NCI-H128 (cell line): ENCODE data around the gene TPST2.

Experiments used
- DNase-seq: peaks from one replicate; lab custom pipeline; 2025; ENCODE audit not compliant: unreplicated experiment; lab: John Stamatoyannopoulos, UW

The TPST2 gene

GRCh38 chr22:26610996-26611395, 21.1 kb upstream of the TPST2 start:
- DNase-seq, result no peak

DNA sequence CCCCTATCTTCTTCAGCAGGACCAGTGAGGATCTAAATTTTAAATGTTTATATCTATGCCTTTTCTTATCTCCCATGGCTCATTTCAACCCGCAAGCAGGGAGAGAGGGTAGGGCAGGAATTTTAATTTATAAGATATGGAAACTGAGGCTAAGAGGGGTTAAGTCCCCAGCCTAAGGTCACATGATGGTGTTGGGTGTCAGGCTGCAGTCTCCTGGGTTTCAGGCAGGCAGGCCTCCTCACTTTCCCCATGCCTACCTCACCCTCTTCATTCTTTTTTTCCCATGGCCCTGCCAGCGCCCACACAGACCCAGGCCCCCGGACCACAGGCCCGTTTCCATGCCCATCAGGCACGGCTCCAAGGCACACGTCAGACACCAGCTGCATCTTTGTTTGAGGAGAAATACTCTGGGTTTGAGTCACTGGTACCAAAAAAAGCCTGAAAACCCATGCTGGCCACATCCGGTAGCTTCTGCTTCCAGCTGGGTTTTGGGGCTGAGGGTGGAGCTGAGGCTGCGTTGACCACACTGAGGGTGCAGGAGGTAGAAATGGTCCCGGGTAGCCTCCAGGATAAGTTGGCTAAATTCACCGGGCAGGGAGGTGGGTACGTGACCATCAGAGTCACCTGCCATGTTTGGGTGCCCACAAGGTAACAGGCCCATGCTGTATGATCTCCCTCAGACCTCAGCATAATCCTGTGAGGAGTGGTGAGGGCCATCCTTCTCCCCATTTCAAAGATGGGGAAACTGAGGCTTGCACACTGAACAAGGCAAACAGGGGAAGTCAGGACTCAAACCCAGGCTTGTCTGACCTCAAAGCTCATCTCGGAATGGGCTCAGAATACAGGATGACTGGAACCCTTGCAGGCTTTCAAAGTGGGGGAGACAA, 20.4 kb upstream of the TPST2 start:
- no peak for DNase-seq

- no peak for DNase-seq
Measured at GRCh38 chr22:26609287-26609686, 19.4 kb upstream of the TPST2 start.

- no peak for DNase-seq
Measured at GRCh38 chr22:26608129-26608528, 18.2 kb upstream of the TPST2 start.

- no peak for DNase-seq
Measured at GRCh38 chr22:26606611-26607010, 16.7 kb upstream of the TPST2 start.

- no peak for DNase-seq
Measured at GRCh38 chr22:26604368-26604767, 14.4 kb upstream of the TPST2 start.

- no peak for DNase-seq
Measured at GRCh38 chr22:26602127-26602526, 12.2 kb upstream of the TPST2 start.

DNA sequence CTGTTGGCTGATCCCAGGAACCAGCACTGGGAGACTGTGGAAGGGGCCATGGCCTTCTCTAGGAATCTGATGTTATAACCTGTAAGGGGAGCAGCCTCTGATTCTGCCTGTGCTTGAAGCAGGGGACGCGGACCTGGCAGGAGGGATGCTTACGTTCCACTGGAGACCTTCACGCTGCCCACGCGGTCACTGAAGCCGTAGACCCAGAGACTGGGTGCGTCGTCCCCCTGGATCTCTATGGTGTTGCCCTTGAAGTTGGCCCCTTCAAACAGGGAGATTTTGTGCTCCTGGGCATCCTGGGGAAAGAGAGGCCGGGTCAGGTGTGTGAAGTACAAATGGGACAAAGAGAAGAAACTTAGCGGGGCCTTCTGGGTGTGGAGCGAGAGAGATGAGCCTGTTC, 11.8 kb upstream of the TPST2 start:
- no peak for DNase-seq

DNA sequence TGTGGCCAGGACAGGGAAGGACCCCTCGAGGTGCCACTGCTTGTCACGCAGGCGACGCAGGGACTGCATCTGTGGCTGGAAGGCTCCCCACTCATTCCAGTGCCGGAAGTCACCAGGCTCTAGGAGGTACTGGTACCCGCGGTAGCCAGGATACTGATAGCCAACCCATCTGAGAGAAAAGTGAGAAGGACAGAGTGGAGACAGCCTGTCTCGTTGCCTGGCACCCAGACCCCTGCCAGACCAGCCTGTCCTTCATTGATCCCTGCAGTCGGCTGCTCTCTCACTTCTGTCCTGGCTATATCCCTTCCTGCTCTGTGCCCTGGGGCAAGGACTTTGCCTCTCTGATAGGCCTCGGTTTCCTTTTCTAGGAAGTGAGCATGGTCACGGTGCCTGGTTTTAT, 9.6 kb upstream of the TPST2 start:
- no peak for DNase-seq

DNA sequence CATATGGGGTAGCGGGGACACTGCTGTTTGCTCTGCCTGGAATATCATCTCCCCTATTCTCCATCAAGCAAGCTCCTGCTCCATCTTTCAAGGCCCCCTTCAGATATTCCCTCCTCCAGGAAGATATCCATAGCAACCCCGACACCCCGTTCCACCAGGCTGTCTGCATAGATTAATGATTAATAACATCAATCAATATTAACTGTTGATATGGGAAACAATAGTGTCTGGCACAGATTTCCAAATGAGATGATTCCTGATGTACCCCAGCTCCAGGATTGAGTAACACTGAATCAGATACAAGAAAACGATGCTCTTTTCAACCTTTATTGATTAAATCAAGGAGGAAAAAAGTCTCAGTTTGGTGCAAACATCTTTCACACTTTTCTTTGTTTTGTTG, 7.5 kb upstream of the TPST2 start:
- DNase-seq, result no peak

DNA sequence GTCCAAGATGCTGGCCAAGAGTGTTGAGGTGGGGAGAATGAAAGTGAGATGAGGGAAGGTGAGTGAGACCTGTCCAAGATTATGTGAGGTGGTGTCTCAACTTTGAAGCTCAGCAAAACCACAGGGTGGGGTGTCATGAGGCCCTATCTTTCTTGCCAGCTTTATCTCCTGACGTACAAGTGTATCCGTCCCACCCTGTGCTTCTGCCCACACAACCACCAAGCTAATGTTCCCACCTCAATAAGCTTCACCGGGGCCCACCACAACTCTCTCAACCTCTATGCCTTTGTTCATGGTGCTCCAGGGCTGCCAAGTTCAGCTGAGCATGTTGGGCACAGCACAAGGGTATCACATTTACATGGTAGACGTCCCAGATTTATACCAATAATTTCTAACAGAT, 7.1 kb upstream of the TPST2 start:
- DNase-seq, result no peak

DNA sequence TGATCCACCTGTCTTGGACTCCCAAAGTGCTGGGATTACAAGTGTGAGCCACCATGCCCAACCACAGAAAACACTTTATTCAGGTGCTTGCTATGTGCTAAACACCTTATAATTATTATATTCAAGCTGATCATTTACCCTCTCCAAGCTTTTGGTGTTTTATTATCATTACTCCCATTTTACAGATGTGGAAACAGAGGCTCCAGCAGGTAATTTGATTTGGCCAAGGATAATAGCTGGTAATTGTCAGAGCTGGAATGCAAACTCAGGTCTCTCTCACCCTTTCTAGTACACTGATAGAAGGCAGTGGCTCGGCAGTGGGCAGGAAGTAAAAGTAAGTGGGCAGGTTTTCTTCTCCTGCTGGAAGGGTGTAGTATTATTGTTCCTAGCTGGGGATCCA, 3.8 kb upstream of the TPST2 start:
- DNase-seq, result no peak

GRCh38 chr22:26592421-26592891, 2.5 kb upstream of the TPST2 start:
- no peak for DNase-seq

DNA sequence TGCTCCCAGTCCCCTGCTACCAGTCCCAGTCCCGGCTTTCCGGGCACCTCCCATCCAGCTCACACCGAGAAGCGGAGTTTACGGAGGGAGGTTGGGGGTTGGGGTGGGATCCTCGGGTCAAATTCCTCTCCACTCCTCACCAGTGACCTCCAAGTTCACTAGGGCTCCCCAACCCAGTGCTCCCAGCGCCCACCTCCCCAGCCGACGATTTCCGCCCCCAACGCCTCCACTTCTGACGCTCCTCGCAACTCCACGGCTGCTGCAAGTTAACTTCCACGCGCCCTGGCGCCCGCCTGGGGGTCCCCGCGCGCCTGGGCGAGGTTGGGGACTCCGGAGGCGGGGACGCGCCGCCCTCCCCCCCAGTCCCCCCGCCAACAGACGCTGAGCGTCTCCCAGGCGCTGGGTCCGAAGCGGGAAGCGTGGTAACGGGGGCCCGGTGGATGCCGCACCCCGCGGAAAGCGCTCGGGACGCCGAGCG, 526 bp downstream of the TPST2 start:
- no peak for DNase-seq

DNA sequence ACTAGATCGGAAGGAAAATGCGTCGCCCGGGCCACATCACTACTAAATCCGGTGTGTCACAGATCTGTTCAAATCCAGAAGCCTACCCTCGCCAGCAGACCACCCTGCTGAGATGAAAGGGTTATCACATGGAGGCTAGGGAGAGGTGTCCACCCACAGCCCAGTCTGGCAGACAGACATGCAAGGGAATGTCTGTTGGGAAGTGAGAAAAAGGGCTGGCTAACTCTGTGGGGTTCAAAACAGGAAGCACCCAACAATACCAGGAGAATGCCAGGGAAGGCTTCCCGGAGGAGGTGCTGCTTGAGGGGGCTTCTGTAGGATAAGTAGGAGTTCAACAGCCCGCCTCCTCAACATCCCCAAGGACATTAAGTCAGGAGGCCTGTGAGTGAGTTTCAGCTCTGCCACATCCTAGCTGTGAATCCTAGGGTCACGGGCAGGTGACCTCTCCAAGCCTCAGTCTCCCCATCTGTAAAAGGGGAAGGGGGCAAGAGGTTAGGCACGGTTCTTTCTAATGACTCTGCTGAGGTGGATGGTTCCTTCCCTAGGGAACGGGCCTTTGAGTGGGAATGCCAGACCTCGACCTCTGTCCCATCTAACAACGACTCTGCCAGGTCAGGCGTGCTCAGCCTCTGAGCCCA, 1.1 kb downstream of the TPST2 start:
- no peak for DNase-seq

- DNase-seq, result no peak
Measured at GRCh38 chr22:26587991-26588613, 1.8 kb downstream of the TPST2 start.

DNA sequence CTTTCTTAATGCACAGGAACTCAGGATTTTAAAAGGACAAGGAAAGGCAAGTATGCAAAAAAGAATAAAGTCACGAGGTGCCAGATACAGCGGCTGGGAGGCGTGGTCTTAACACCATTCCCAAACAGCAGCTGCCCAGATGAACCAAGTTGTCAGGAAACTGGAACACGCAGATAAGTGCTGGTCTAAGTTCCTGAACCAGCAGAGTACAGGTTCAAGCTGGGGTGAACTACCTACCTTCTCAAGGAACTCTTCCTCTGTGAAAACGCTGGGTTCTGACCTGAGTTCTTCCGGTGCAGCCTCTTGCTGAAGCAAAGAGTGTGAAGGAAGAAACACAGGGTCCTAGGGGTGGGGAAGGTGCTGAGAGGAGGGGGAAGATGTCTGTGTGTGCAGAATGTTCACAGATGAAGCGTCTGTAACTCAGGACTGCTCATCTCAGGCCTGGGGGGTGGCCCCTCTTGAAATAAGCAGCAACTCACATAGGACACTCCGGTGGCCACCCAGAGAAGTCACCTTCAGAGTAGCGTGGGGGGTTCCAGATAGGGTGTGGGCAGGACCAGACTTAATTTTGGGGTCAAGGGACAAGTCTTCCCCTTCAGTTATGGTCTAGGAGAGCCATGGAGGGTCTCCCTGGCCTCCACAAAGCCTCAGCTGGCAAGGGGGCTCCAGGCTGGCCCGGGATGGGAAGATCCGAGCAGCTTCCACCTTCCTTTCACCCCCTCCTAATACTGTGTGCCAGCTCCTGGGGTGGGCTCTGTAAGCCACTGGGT, 3.2 kb downstream of the TPST2 start:
- no peak for DNase-seq

DNA sequence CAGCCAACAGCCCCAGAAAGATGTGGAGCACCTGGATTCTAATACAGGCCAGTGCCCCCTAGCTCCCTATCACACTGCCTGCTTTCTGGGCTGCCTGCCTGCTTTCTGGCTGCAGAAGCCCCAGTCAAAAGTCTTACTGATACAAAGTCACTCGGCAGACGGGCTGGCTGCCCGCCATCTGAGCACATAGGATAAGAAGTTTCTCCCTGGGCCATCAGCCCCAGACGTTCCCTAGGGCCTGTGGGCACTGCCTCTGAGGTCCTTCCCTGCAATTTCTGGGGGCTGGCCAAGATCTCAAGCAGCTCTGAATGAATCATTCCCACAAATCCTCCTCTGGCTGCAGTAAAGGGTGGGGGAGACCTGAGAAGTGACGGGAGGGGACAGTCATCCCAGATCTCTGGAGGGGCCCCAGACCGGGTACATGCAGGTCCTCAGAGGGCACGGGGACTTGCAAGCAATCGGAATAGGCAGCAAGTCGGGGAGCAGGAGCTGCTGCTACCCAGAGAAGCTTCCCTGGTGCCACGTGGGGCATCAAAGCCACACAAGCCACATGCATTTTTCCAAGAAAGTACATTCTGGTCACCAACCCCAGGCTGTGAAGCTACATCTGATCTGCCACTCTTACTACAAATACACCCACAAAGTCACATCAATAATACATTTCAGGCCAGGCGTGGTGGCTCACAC, 4.7 kb downstream of the TPST2 start:
- DNase-seq, result no peak

- no peak for DNase-seq
Measured at GRCh38 chr22:26584010-26584409, 5.9 kb downstream of the TPST2 start.

GRCh38 chr22:26581633-26582168, 8.2 kb downstream of the TPST2 start:
- no peak for DNase-seq
